NB4 (cell line): ENCODE results near the gene CNBP.
"Not testable (repeated sequence)": the region's sequence is repeated elsewhere in the genome, so short reads cannot be mapped to it uniquely, and the experiment has no call there.

ENCODE experiments used
- DNase-seq: peaks from one replicate; pipeline ENCODE4 v3.0.0; 2010; ENCODE audit warnings: low read depth
- H3K4me3 ChIP-seq: one replicate; pipeline ENCODE4 v1.5.1; 2011; ENCODE audit warnings: mild to moderate bottlenecking, low read depth, low read length, moderate library complexity
- CTCF ChIP-seq: IDR thresholded peaks from one replicate; pipeline ENCODE4 v1.5.1; 2012; ENCODE audit warnings: low read depth, low read length
- MAX ChIP-seq: IDR thresholded peaks from 2 replicates; pipeline ENCODE4 v1.6.1; 2011; ENCODE audit warnings: low read depth, low read length
- MYC ChIP-seq: IDR thresholded peaks from 2 replicates; pipeline ENCODE4 v1.6.1; 2011; ENCODE audit warnings: low read depth, low read length
- POLR2A ChIP-seq: IDR thresholded peaks from 2 replicates; pipeline ENCODE4 v1.6.1; 2011; ENCODE audit warnings: mild to moderate bottlenecking; ENCODE audit not compliant: insufficient read length; ENCODE audit errors: extremely low read depth

The CNBP gene

GRCh38 chr3:129195731-129196256, 12.1 kb upstream of the CNBP start:
- peak; percentile 20 for DNase-seq
- TF ChIP-seq CTCF (no peak), POLR2A (no peak), MYC (no peak), MAX (no peak)
- H3K4me3 ChIP-seq, result no peak overlapping the region

GRCh38 chr3:129189793-129190192, 6.1 kb upstream of the CNBP start:
- not testable (repeated sequence) for H3K4me3 ChIP-seq, DNase-seq

GRCh38 chr3:129187857-129188256, 4.2 kb upstream of the CNBP start:
- DNase-seq, result no peak
- no peak overlapping the region for H3K4me3 ChIP-seq
- no peak for TF ChIP-seq MAX

GRCh38 chr3:129185783-129186182, 2.1 kb upstream of the CNBP start:
- H3K4me3 ChIP-seq, result no peak overlapping the region
- no peak for DNase-seq
- no peak for TF ChIP-seq MYC
- TF ChIP-seq CTCF, result no peak
- TF ChIP-seq MAX, result no peak
- TF ChIP-seq POLR2A, result no peak

GRCh38 chr3:129184784-129185542, 1.3 kb upstream of the CNBP start:
- H3K4me3 ChIP-seq, result peak overlapping the region; percentile 75
- DNase-seq, result not testable (repeated sequence)

GRCh38 chr3:129184396-129184657, 631 bp upstream of the CNBP start:
- DNase-seq, result peak; percentile 59
- TF ChIP-seq MAX (no peak), CTCF (no peak), MYC (no peak), POLR2A (no peak)

GRCh38 chr3:129182390-129183185, 1.1 kb downstream of the CNBP start:
- DNase-seq, result peak; percentile 69
- no peak for TF ChIP-seq CTCF
- peak; percentile 82 for TF ChIP-seq MYC
- TF ChIP-seq POLR2A, result no peak
- TF ChIP-seq MAX, result peak; percentile 84
- peak overlapping the region; percentile 79 for H3K4me3 ChIP-seq

More at GRCh38 chr3:129184396-129184657, 631 bp upstream of the CNBP start:
- H3K4me3 ChIP-seq, result peak overlapping the region; percentile 75
